CD4-positive, alpha-beta T cell treated with Interleukin-4 for 4 hours (primary cell): ENCODE data around the gene TMEM270.
A peak's percentile ranks its signal among the peaks of the same experiment; 100 is the strongest.
"Not testable (repeated sequence)": the region's sequence is repeated elsewhere in the genome, so short reads cannot be mapped to it uniquely, and the experiment has no call there.

Source experiments
- DNase-seq: peaks from one replicate; pipeline ENCODE4 v3.0.0-alpha.2; 2020

Gene TMEM270

GRCh38 chr7:73860859-73861258 is at the start of gene TMEM270:
Gene TMEM270, plus strand, starts transcription at chr7:73861159. Its CDS starts 36 bp downstream, at chr7:73861195.
- DNase-seq = no peak

GRCh38 chr7:73811760-73812168 is 49.2 kb upstream of the TMEM270 start:
- peak; percentile 48 for DNase-seq

- no peak for DNase-seq
Observed at GRCh38 chr7:73812996-73813395, 48.0 kb upstream of the TMEM270 start.

- DNase-seq = no peak
Observed at GRCh38 chr7:73815436-73815835, 45.5 kb upstream of the TMEM270 start.

GRCh38 chr7:73817121-73817520 is 43.8 kb upstream of the TMEM270 start:
- DNase-seq = no peak

GRCh38 chr7:73820013-73820412 is 40.9 kb upstream of the TMEM270 start:
- no peak for DNase-seq

GRCh38 chr7:73821597-73822285 is 39.2 kb upstream of the TMEM270 start:
- not testable (repeated sequence) for DNase-seq

GRCh38 chr7:73822319-73823173 is 38.4 kb upstream of the TMEM270 start:
- DNase-seq = no peak

GRCh38 chr7:73823257-73823656 is 37.7 kb upstream of the TMEM270 start:
- no peak for DNase-seq

GRCh38 chr7:73823873-73824592 is 36.9 kb upstream of the TMEM270 start:
- no peak for DNase-seq

GRCh38 chr7:73824986-73825385 is 36.0 kb upstream of the TMEM270 start:
- no peak for DNase-seq

GRCh38 chr7:73827567-73828106 is 33.3 kb upstream of the TMEM270 start:
- no peak for DNase-seq

GRCh38 chr7:73828107-73828803 is 32.7 kb upstream of the TMEM270 start:
- DNase-seq = peak; percentile 14

- no peak for DNase-seq
Observed at GRCh38 chr7:73828972-73829371, 32.0 kb upstream of the TMEM270 start.

- no peak for DNase-seq
Observed at GRCh38 chr7:73829505-73829904, 31.5 kb upstream of the TMEM270 start.

GRCh38 chr7:73829921-73830680 is 30.9 kb upstream of the TMEM270 start:
- DNase-seq = no peak

GRCh38 chr7:73830681-73831583 is 30.0 kb upstream of the TMEM270 start, which contains the start of gene CLDN4:
Gene CLDN4, plus strand, starts transcription at chr7:73830996. Its CDS starts 206 bp downstream, at chr7:73831202.
- DNase-seq = no peak

- DNase-seq = no peak
Observed at GRCh38 chr7:73831584-73831833, 29.4 kb upstream of the TMEM270 start.

GRCh38 chr7:73831834-73832651 is 28.9 kb upstream of the TMEM270 start:
- no peak for DNase-seq

GRCh38 chr7:73832806-73833205 is 28.2 kb upstream of the TMEM270 start:
- no peak for DNase-seq
